HL-60 (cell line): ENCODE results near the gene KMT2C.

Experiments
- CTCF ChIP-seq: IDR thresholded peaks from one replicate; pipeline ENCODE4 v1.5.1; 2011; ENCODE audit warnings: low read length, control low read depth, inconsistent platforms; ENCODE audit not compliant: insufficient read depth
- POLR2AphosphoS5 ChIP-seq: IDR thresholded peaks from 2 replicates; pipeline ENCODE4 v1.6.1; 2012; ENCODE audit warnings: low read depth
- REST ChIP-seq: IDR thresholded peaks from 2 replicates; pipeline ENCODE4 v1.6.1; 2012; ENCODE audit warnings: low read depth; ENCODE audit not compliant: insufficient replicate concordance
- SPI1 ChIP-seq: IDR thresholded peaks from 2 replicates; pipeline ENCODE4 v1.6.1; 2012; ENCODE audit warnings: low read depth, mild to moderate bottlenecking, borderline replicate concordance

GRCh38 chr7:152467225-152467624 lies 31.4 kb upstream of the KMT2C start:
- TF ChIP-seq POLR2AphosphoS5 (no peak), CTCF (no peak), REST (no peak), SPI1 (no peak)
